Ammon's horn (tissue), 1 donor: ENCODE measurements around the gene MYRIP.
"Not testable (repeated sequence)": the region's sequence is repeated elsewhere in the genome, so short reads cannot be mapped to it uniquely, and the experiment has no call there.

Experiments used
- DNase-seq: peaks from one replicate; pipeline ENCODE4 v3.0.0-alpha.2; 2016; ENCODE audit warnings: low spot score

Gene MYRIP

GRCh38 chr3:40084424-40084823, 275.0 kb downstream of the MYRIP start:
- DNase-seq: not testable (repeated sequence)

GRCh38 chr3:40086890-40087883, 277.8 kb downstream of the MYRIP start:
- no peak for DNase-seq

- no peak for DNase-seq
Measured at GRCh38 chr3:40088527-40089170, 279.2 kb downstream of the MYRIP start.

- DNase-seq: peak; percentile 63
Measured at GRCh38 chr3:40096661-40097111, 287.3 kb downstream of the MYRIP start.

GRCh38 chr3:40097131-40098117, 288.0 kb downstream of the MYRIP start:
- no peak for DNase-seq

- DNase-seq: no peak
Measured at GRCh38 chr3:40098261-40098759, 288.9 kb downstream of the MYRIP start.

GRCh38 chr3:40099871-40100270, 290.5 kb downstream of the MYRIP start:
- peak; percentile 30 for DNase-seq

- DNase-seq: no peak
Measured at GRCh38 chr3:40102182-40102581, 292.8 kb downstream of the MYRIP start.

- no peak for DNase-seq
Measured at GRCh38 chr3:40103829-40104228, 294.4 kb downstream of the MYRIP start.

- no peak for DNase-seq
Measured at GRCh38 chr3:40104441-40104840, 295.0 kb downstream of the MYRIP start.

- no peak for DNase-seq
Measured at GRCh38 chr3:40108643-40109042, 299.2 kb downstream of the MYRIP start.

GRCh38 chr3:40109641-40110490, 300.5 kb downstream of the MYRIP start:
- no peak for DNase-seq

- no peak for DNase-seq
Measured at GRCh38 chr3:40116478-40117177, 307.2 kb downstream of the MYRIP start.

GRCh38 chr3:40118091-40118490, 308.7 kb downstream of the MYRIP start:
- no peak for DNase-seq

GRCh38 chr3:40120067-40120692, 310.8 kb downstream of the MYRIP start:
- no peak for DNase-seq

GRCh38 chr3:40120806-40121205, 311.4 kb downstream of the MYRIP start:
- DNase-seq: peak; percentile 31

- DNase-seq: peak; percentile 26
Measured at GRCh38 chr3:40124918-40125317, 315.5 kb downstream of the MYRIP start.

- DNase-seq: no peak
Measured at GRCh38 chr3:40128166-40128565, 318.8 kb downstream of the MYRIP start.

- DNase-seq: peak; percentile 21
Measured at GRCh38 chr3:40129510-40129909, 320.1 kb downstream of the MYRIP start.

GRCh38 chr3:40129981-40130380, 320.6 kb downstream of the MYRIP start:
- DNase-seq: no peak
